Activated effector memory CD4-positive, alpha-beta T cell treated with Interleukin-2 at 50 U/mL for 16 hours (primary cell): ENCODE measurements around the gene NANOS1.

Experiments
- DNase-seq: peaks from one replicate; pipeline ENCODE4 v3.0.0-alpha.2; 2020

Gene NANOS1

GRCh38 chr10:119061926-119062325 lies 32.4 kb downstream of the NANOS1 start:
- DNase-seq, result no peak

DNA sequence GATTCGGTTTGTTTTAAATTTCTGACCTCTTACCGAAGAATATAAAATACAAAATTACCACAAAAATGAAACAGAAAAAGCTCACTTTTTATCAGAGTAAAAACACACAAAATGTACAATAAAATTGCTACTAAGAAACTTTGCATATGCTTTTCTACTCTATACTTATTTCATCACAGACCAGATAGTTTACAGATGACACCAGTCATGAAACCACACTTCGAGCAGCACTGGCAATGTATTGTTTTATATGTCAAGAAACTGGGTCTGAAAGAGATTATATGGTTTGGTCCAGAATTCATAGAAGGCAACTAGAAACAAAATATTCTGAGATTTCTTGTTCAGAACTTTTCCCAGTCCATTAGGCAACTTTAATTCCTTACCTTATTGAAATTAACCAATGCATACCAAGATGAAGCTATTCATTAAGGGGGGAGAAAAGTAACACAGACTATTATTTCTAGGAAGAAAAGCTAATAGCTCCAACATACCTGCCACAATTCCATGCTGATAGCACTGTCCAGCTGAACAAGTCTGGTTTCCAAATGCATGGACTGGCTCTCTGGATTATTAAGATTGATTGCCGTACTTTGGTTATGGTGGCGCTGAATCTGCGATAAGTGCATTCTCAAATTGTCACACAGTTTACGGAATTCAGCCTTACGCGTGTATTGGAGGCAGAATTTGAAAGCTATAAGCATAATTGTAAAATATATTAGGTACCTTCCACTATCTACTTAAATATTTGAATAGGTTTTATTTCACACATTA lies 41.1 kb downstream of the NANOS1 start:
- DNase-seq, result no peak

DNA sequence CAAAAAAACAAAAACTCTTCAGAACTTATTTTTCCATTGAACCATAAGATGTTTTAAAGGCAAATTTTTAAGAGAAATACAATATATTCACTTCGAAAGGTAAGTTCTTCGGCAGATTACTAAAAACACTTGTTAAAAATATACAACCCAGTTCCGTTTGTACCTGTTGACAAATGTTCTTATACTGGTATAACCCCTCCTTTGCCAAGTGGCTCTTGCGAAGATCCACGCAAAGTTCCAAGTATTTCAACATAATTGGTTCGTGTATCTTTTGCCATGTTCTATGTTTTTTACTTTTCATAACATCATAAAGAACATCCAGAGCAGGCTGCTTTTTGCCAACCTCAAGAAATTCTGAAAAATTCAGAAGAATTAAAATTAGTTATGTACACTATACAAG lies 44.1 kb downstream of the NANOS1 start:
- DNase-seq, result no peak

DNA sequence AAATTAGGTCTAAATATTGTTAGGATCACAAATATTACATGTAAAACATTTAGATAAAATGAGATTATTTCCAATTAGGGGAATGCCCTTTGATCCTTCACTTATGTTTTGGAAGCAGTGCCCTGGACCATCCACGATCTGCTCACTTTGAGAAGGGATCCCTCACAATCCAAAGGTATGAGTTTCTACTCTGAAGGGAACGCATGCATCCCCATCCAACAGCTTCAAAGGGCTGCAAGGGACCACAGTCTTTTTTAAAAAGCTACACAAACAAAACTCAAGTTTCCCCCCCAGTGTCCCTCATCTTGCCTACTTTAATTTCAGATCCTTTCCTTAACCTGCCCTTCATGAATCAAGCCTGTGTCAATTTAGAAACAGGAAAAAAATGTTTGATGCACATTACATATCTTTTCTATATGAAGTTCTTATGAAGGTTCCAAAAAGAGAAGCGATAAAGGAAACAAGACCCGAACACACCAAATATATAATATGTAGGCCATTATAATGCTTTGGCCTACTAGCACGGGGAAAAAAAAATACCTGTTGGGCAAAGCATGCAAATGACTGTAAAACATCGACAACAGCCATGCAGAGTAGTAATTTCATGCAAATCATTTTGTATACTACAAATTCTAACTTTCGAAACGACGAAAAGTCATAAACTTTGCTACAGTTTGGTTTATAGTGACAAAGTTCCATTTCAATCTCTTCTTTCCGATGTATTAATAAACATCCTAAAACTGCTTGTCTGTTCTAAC lies 49.1 kb downstream of the NANOS1 start:
- DNase-seq, result no peak

- peak; percentile 57 for DNase-seq
Measured at GRCh38 chr10:119079599-119080520, 50.3 kb downstream of the NANOS1 start.

DNA sequence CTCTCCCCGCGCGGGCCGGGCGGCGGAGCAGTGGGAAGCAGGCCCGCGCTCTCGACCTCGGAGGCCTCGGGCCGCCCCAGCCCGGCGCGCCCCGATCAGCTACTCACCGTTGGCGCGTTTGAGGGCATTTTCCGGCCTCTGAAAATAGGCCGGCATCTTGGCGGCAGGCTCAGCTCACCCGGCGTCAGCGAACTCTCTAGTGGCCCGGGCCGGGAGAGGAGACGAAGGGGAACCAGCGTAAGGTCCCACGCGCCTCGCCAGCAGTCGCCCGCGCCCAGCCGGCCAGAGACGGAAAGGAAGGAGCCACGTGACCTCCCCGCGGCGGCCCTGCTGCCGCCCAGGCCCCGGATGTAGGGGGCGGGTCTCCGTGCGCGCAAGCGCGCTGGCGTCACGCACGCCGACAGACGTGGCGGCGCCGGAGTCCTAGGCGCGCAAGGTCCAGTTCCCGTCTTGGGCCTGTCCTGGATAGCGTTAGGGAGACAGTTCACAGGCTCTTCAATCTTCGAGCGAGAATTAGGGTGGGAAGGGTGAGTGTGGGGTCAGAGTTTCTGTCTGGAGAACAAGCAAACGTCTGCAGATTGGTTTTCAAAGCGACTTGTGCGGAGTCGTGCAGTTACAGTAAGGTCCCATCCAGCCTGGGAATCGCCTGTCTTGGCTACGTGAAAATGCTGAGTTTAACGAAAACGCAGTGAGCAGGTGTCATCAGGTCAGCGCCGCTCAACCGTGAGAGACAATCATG lies 51.2 kb downstream of the NANOS1 start, which contains the start of gene EIF3A:
TSS of gene EIF3A (minus strand) at position 297 of the 739 bp plus-strand sequence. CDS start at position 156, 141 bp downstream.
- peak; percentile 90 for DNase-seq
